Choroid plexus epithelial cell (primary cell): ENCODE results near the gene NGDN.
A peak's percentile ranks its signal among the peaks of the same experiment; 100 is the strongest.

Experiments
- DNase-seq: peaks from one replicate; pipeline ENCODE4 v3.0.0-alpha.2; 2010; ENCODE audit warnings: low read depth
- H3K4me3 ChIP-seq: 2 replicates; pipeline ENCODE4 v1.5.1; 2011; ENCODE audit warnings: low read depth, mild to moderate bottlenecking, control low read depth, low read length, moderate library complexity
- TF ChIP-seq, protein P1 (sequence below): conservative IDR thresholded peaks from 2 replicates; pipeline ENCODE4 v1.5.1; 2011; ENCODE audit warnings: low read depth, mild to moderate bottlenecking, control low read depth, inconsistent platforms, low read length, moderate library complexity

The NGDN gene

DNA sequence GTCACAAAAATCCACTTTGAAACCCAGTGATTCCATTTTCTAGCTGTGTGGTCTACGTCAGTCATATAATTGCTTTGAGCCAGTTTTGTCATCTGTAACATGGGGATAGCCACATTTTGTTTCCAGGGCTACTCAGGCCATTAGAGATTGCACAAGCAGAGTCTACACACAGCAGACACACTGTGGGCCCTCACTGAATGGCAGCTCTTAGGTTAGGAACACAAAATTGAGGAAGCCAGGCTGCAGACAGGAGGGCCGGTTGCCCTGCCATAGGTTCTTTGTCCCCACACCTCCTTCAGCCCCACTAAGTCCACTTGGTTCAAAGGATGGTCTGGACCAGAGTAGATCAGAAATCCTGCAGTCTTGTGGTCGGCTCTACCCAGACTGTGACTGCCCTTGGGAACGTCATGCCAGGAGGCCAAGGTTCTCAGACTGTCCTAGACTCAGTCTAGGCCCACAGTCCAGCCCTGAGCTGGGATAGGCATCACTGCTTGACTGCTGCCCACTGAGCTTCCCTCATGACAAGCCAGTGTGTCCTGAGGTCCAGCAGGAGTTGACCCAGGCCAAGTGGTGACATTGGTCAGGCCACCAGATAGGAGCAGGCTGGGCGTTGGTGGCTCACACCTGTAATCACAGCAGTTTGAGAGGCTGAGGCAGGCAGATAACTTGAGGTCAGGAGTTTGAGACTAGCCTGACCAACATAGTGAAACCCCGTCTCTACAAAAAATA lies 30.2 kb upstream of the NGDN start:
- no peak for DNase-seq
- TF ChIP-seq, protein P1, sequence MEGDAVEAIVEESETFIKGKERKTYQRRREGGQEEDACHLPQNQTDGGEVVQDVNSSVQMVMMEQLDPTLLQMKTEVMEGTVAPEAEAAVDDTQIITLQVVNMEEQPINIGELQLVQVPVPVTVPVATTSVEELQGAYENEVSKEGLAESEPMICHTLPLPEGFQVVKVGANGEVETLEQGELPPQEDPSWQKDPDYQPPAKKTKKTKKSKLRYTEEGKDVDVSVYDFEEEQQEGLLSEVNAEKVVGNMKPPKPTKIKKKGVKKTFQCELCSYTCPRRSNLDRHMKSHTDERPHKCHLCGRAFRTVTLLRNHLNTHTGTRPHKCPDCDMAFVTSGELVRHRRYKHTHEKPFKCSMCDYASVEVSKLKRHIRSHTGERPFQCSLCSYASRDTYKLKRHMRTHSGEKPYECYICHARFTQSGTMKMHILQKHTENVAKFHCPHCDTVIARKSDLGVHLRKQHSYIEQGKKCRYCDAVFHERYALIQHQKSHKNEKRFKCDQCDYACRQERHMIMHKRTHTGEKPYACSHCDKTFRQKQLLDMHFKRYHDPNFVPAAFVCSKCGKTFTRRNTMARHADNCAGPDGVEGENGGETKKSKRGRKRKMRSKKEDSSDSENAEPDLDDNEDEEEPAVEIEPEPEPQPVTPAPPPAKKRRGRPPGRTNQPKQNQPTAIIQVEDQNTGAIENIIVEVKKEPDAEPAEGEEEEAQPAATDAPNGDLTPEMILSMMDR = no peak
- H3K4me3 ChIP-seq = no peak overlapping the region

DNA sequence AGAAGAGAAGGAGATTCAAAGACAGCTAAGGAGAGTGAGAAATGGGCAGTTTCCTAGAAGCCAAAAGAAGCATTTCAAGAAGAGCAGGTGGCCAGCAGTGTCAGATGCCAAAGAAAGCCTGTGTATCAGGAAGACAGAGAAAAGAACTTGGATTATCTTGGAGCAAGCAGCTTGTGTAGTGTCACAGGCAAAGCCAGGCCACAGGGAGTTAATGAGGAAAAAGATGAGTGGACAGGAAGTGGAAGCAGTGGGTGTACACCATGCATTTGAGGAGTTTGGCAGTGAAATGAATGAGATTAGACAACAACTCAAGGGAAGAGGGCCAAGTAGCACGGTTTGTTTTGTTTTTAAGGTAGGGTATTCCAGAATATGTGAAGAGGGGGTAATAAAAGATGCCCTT lies 28.4 kb upstream of the NGDN start:
- TF ChIP-seq, protein P1 = no peak
- no peak overlapping the region for H3K4me3 ChIP-seq
- peak; percentile 34 for DNase-seq

DNA sequence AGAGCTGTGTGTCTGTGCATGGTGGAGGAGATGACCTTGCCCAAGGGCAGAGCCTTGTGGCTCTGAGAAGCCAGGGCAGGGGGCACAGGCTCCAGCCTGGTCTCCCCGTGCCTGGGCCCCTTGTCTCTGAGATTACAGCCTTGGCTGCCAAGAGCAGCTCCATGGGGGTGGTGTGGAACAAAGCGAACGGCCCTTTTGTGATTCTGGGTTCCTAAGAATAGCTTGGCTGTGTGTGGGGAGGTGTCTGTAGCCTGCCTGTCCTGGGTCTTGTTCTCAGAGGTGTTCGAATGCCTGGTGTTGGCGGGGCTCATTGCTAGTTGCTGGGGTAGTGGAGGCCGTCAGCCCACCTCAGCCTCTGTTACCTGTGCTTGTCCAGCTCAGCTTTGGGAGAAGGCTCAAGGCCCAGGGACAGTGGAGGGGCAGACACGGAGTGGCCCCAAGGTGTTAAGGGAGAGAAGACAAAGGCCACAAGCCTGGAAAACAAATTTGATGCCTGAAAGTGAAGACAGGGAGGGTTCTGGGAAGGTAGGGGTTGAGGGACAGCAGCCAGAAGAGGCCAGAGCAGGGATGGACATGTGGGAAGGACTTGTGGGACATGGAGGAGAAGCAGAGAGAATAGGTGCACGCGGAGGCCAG lies 26.7 kb upstream of the NGDN start:
- H3K4me3 ChIP-seq = no peak overlapping the region
- no peak for DNase-seq
- TF ChIP-seq, protein P1 = no peak

DNA sequence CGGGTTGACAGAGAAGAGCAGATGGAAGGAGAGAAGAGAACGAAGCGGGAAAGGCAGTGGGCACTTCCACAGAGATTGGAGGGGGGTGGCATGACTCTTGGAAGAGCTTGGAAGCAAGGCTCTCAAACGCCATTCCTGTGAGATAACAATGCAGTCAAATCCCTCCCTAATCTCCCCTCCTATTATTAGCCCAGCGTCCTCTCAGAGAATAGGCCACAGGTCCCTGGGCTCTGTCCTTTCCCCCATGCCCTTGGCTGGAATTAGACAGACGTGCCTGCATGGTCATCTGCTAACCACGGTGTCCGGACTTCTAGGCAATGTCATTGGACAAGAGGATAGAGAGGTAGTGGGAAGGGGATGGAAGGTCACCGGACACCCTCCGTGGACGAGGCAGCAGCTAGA lies 26.1 kb upstream of the NGDN start:
- no peak overlapping the region for H3K4me3 ChIP-seq
- no peak for DNase-seq
- TF ChIP-seq, protein P1 = no peak

DNA sequence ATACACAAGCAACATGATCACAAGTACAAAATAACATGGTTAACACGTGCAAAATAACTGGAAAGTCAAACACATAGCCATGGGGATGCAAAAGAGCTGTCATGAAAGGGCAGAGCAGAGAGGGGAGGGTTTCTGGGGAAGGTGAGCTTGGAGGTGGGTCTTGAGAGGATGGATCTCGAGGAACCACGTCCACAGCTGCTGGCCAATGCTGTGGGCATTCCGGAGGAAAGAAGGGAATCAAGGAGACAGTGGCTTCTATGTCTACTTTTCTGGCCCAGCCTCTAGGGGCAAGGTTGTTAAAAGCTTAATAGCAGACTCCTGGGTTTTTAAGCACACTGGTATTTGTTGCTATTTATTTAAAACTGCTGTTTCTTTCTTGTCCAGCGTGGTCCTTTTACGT lies 25.6 kb upstream of the NGDN start:
- H3K4me3 ChIP-seq = no peak overlapping the region
- TF ChIP-seq, protein P1 = no peak
- DNase-seq = no peak

DNA sequence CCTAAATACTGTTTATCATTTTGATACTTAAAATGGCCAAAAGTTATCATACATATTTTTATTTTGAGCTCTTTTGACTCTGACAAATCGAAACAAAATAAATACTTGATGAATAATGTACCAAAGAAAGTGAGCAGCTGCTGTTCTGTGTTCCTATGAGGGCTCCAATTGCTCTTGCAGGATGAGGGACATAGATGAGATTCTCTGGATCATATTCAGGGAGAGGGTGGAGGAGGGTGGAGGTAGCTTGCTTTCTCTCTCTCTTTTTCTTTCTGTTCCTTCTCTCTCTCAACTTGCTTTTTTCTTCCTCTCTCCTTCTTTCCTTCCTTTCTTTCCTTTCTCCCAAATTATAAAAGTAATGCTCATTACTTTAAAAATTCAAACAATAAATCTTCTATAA lies 25.2 kb upstream of the NGDN start:
- DNase-seq = no peak
- no peak overlapping the region for H3K4me3 ChIP-seq
- TF ChIP-seq, protein P1 = no peak

DNA sequence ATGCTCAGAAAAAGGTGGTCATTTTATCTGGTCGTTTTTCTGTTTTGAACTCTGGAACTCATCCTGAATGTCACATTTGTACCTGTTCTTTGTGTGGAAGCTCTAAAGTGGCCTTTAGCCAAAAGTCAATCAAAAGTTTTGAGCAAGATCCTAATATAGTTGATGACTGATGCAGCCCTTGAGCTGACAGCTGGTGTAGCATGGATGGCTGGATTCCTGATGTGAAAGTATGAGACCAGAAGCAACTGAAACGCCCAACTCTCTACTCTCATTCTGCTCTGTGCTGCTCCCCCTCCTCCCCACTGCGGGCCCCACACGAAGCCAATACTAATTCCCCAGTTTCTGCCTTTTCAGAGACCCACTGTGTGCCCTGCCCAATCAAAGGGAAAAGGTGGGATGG lies 23.7 kb upstream of the NGDN start:
- TF ChIP-seq, protein P1 = no peak
- H3K4me3 ChIP-seq = no peak overlapping the region
- no peak for DNase-seq
